ENCODE measurements around the gene CBFA2T3. TPM values are rescaled to one million over a fixed set of nuclear protein-coding genes. Genes with fewer than 3 reads are reported as not detected.

Gene CBFA2T3
- total and polyA plus RNA-seq, 2 of the 8 experiments (the other 6 are each of a cell fraction or from before 2014, with no cell fraction given), result 0.51 to 1.3 TPM

- TF ChIP-seq CHD7 (IDR thresholded peaks at IDR 0.05; ENCODE audit: insufficient replicate concordance, low read length), result no peak
- no peak for TF ChIP-seq FOSL1 (IDR thresholded peaks at IDR 0.05; ENCODE audit: insufficient read depth, low read depth, low read length)
Measured at GRCh38 chr16:88929091-88929445, 47.9 kb downstream of the CBFA2T3 start (continued).
